GM21390 (cell line): ENCODE data around the gene INAFM2.

Experiments
- ATAC-seq: cut with Tn5 transposase; IDR thresholded peaks from one replicate; pipeline ENCODE4 v1.9.1; 2021; ENCODE audit not compliant: unreplicated experiment

INAFM2 gene

DNA sequence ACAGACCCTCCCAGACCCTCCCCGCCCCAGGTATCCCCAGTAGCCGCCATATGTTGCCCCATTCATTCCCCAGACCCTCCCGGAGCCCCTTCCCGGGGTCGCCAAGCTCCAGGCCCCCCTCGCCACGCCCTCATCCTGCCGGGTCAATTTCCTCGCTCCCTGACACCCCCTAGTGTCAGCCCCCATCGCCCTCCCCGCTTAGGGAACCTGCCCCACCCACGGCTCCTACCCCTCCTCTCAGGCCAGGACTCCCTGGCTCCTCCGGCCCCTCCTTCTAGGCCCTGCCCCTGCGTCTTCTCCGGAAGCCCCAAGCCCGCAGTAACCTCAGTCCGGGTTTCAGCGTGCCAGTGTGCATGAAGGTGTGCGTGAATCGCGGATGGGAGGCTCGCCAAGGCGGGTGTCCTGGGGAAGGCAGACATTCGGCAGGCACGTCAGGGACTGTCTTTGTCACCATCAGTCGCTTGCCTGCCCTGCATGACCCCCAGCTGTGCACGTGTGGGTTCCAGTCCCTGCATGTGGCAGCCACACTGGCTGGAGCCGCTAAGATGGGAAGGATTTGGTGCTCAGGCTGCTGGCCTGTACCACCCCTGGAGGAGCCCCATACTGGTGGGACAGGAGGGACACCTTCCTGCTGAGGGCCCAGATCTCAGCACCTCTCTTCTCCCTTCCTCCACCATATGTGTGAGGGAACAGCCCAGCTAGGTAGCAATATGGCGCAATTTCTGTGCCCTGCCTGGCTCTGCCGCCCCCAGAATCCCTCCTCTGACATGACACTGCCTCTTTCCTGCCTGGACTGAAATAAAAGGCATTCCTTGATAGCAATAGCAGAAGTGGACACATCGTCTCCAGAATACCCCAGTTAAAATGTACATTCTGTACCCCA is 35.2 kb downstream of the INAFM2 start:
- ATAC-seq: no peak

DNA sequence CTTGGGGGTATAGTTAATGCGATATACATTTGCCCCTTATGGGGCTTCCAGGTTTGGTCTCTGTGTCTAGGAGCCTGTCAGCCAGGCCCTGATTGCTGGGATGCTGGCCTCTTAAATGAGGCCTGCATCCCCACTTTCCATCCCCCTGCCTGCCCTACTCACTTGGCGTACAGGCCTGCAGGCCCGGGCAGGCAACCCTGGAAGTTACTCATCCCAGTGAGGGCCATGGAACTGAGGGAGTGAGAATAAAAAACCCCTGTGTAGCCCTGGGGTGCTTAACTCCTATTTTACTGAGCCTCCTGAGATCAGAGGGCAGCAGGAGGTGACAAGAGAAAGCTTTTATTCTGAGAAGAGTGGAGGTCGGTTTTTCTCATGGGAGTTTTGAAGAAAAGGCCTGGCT is 36.5 kb downstream of the INAFM2 start:
- no peak for ATAC-seq

DNA sequence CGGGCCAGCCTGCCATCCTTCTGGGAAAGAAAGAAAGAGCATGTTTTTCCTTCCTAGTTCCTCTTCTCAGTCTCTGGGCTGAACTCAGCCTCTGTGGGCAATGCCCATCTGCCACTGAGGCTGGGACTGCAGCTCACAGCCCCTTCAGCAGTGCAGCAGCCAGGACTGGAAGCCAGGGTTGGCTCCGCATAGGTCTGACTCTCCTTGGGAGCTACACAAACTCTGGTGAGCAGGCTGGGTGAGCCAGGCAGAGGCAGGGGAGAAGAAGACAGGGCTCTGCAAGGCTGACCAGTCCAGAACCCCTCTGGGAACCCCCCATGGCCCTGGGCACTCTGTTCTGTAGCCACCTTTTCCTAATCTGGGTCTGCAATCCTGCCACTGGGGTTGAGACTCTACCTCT is 38.1 kb downstream of the INAFM2 start:
- ATAC-seq: no peak

DNA sequence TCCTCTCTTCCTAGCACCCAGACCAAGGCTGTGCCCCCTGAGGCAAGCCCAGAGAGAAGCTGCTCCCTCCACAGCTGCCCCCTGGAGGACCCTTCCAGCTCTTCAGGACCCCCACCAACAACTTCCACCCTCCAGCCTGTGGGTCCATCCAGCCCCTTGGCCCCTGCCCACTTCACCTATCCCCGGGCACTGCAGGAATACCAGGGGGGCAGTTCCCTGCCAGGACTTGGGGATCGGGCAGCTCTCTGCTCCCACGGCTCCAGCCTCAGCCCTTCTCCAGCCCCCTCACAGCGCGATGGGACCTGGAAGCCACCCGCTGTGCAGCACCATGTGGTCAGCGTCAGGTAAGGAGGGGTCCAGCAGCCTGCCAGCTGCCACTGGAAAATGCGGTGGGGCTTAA is 40.1 kb downstream of the INAFM2 start:
- no peak for ATAC-seq

GRCh38 chr15:40364251-40364650 is 40.8 kb downstream of the INAFM2 start:
- no peak for ATAC-seq

DNA sequence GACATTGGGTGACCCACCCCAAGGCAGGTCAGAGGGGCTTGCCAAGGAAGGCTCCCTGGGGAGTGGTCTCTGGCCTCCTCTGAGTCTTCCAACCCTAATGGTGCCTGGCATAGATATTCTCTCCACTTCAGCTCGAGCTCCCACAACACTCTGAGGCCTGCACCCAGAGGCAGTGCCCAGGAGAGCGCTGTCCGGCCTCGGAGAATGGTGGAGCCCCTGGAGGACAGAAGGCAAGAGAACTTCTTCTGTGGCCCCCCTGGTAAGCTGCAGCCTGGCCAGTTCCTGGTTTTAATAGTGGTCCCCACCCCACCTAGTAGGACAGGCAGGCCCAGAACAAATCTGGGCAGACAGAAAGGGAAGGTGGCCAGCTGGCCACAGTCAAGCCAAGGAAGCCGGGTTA is 41.5 kb downstream of the INAFM2 start:
- ATAC-seq: no peak

DNA sequence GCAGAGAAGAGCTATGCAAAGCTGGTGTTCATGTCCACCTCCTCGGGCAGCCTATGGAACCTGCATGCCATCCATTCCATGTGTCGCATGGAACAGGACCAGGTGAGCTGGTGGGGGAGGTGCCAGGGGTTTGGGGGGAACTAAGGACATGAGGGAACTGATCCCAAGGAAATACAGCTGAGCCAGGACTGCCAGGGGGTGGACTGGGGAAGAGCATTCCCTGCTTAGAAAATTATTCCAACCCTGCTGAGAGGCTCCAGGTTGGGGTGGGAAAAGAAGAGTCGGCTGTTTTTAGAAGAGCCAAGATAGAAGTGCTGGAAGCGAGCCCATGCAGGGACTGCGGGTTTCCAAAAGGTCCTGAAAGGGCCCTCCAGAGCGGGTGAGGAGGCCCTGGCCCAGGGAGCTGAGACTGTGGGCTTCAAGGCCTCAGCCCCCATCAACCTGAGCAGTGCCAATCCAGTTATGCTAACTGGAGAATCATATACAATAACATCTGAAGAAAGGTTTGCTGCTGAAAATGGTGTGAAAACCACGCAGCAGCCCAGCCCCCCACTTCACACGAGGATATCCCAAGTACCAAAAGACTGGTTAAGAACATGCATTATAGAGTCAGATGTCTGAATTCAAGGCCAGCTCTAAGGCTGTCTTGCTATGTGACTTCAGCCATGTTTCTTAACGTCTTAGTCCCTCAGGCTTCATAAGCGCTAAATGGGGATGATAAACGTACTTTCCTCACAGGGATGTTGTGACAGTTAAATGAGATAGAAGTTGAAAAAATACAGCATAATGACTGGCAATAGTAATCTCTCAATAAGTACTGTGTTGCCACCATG is 42.3 kb downstream of the INAFM2 start:
- no peak for ATAC-seq

GRCh38 chr15:40366457-40367370 is 43.2 kb downstream of the INAFM2 start:
- ATAC-seq: no peak

- no peak for ATAC-seq
Measured at GRCh38 chr15:40367371-40367685, 43.8 kb downstream of the INAFM2 start.

GRCh38 chr15:40367686-40368611 is 44.5 kb downstream of the INAFM2 start:
- peak; percentile 82 for ATAC-seq

- no peak for ATAC-seq
Measured at GRCh38 chr15:40368719-40369473, 45.4 kb downstream of the INAFM2 start.

DNA sequence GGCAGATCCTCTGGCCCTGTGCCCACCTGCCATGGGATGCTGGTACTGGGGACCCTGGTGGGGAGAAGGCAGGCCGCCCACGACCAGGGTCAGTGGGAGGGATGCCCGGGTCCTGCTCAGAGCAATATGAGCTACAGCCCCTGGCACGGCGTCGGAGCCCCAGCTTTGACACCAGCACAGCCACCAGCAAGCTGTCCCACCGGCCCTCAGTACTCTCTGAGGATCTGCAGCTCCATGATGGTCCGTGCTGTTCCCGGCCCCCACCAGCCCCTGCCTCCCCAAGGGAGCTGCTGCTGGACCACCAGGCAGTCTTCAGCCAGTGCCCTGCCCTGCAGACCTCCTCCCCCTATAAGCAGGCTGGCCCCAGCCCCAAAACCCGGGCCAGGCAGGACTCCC is 46.0 kb downstream of the INAFM2 start:
- ATAC-seq: no peak

GRCh38 chr15:40369971-40370370 is 46.5 kb downstream of the INAFM2 start:
- ATAC-seq: no peak

DNA sequence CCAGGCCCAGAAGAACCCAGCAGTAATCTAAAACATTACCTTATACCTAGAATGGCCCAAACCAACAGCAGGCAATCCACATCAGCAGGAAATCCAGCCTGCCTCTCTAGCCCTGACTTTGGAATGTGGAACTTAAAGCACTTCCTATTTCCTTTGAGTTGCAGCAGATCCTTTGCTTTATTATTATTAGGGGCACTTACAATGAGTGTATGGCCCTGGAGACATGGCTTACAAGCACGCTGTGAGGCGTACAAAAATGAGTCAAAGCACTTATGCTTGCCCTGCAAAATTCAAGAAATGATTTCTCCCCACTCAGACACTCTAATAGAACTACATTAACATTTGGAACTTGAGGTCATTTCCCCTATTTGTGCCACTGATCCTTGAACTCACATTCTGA is 49.5 kb downstream of the INAFM2 start:
- no peak for ATAC-seq
